Activated CD4-positive, alpha-beta memory T cell treated with anti-CD3 and anti-CD28 coated beads for 36 hours (primary cell): ENCODE data around the gene NBAS. TPM values are rescaled to one million over a fixed set of nuclear protein-coding genes. Genes with fewer than 3 reads are reported as not detected.

Source experiments
- CTCF ChIA-PET: fragments of 350-600 bp; sonication (Branson Sonifier 250); formaldehyde crosslinking; loops from one replicate; lab custom pipeline; 2021; ENCODE audit warnings: antibody characterized with exemption, inconsistent platforms; lab: Charles Lee
- POLR2A ChIA-PET: fragments of 350-600 bp; sonication (Branson Sonifier 250); formaldehyde crosslinking; loops from one replicate; lab custom pipeline; 2021; ENCODE audit warnings: antibody characterized with exemption; lab: Charles Lee
- DNase-seq: peaks from one replicate; pipeline ENCODE4 v3.0.0-alpha.2; 2020
- H3K27ac Mint-ChIP-seq: one replicate; pipeline ENCODE4 v1.8.0; 2021; ENCODE audit warnings: mixed read lengths
- H3K27me3 Mint-ChIP-seq: one replicate; pipeline ENCODE4 v1.8.0; 2021; ENCODE audit warnings: mixed read lengths
- H3K36me3 Mint-ChIP-seq: one replicate; pipeline ENCODE4 v1.8.0; 2021; ENCODE audit warnings: mixed read lengths
- H3K4me1 Mint-ChIP-seq: one replicate; pipeline ENCODE4 v1.8.0; 2021; ENCODE audit warnings: low read depth, mixed read lengths
- H3K4me3 Mint-ChIP-seq: one replicate; pipeline ENCODE4 v1.8.0; 2021; ENCODE audit warnings: mild to moderate bottlenecking, mixed read lengths
- H3K9me3 Mint-ChIP-seq: one replicate; pipeline ENCODE4 v1.8.0; 2021; ENCODE audit warnings: mixed read lengths
- intact Hi-C: fragments of 100-400 bp; cut with micrococcal nuclease; formaldehyde crosslinking; loops from one replicate; pipeline ENCODE4 v1.15.1; 2023
- total RNA-seq, 2 experiments: library from RNA; stranded (reverse); gene quantifications; one replicate each; pipeline ENCODE4 v1.2.3, GENCODE V29; 2021

NBAS gene
- total RNA-seq, 2 experiments from 2014 or later: 40.1 to 44.0 TPM

DNA sequence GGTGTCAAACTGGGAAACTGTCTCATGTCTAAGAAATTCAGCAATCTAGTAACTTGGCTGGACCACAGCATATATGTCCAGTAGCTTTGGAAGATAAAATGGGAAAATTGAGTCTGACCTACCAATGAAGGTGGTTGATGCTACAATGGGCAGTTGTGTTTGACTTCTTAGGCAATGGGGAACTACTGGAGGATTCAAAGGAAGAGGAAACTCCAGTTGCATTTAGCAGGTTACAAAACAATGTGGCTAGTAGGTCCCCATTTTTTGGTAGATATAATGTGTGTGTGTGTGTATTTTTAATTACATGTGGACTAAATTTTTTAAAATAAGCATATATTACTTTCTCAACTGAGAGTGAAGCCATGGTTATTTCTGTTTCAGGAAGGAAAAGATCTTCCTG is 427.7 kb downstream of the NBAS start:
- intact Hi-C loops: no loop called here
- no peak for DNase-seq
- Mint-ChIP-seq H3K27me3 (peaks cover 2% of the 10 kb centered on the region), H3K9me3 (peaks cover 2% of the 10 kb centered on the region), H3K36me3 (no peaks in the 10 kb centered on the region), H3K4me3 (no peak overlapping the region), H3K4me1 (no peaks in the 10 kb centered on the region), H3K27ac (no peak overlapping the region)
- POLR2A ChIA-PET: no interaction called here
- CTCF ChIA-PET: no interaction called here

DNA sequence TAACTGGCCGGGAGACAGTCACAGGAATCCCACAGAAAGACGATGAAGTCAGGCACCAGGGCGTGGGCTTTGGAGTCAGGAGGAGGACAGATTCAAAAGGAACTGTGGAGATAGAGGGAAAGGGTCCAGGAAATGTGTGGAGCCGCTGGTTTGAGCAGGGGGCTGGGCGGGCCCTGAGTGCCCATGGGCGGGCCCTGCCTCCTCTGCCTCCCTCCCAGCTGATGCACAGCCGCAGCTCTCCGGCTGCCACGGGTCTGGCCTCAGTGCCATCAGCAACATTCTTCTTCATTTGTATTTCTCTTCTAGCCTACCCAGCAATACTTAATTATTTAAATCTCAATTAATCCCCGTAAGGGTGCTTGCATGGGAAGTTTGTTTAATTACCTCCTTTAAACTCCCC is 432.3 kb downstream of the NBAS start:
- H3K27ac Mint-ChIP-seq: no peak overlapping the region
- H3K9me3 Mint-ChIP-seq: no peaks in the 10 kb centered on the region
- H3K4me3 Mint-ChIP-seq: no peak overlapping the region
- H3K4me1 Mint-ChIP-seq: no peaks in the 10 kb centered on the region
- no peak for DNase-seq
- ChIA-PET POLR2A (no interaction called here), CTCF (no interaction called here)
- H3K36me3 Mint-ChIP-seq: peaks cover 2% of the 10 kb centered on the region
- H3K27me3 Mint-ChIP-seq: no peaks in the 10 kb centered on the region
- intact Hi-C loops: no loop called here

DNA sequence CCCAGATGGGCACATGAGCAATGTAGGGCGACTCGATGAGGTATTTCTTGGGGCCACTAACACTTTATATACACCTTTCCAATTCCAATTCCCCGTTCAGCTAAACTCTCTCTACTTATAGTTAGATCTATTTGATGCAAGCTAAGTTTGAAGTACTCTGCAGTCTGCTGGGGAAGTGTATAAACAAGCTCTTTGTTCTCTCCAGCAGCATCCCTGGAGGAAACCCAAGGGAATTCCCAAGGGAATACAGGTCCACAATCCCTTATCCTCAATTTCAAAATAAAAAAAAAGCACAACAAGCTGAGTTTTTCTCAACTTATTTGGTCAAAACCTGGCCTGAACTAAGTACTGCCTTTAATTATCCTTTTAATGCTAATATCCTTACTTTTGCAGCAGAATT is 433.3 kb downstream of the NBAS start:
- H3K4me1 Mint-ChIP-seq: no peaks in the 10 kb centered on the region
- no peaks in the 10 kb centered on the region for H3K9me3 Mint-ChIP-seq
- intact Hi-C loops: no loop called here
- ChIA-PET POLR2A (no interaction called here), CTCF (interaction anchor here (0.8 kb wide), 1 partner anchor 33 kb away, joined by 3 read pairs; no protein-coding TSS in a partner anchor)
- peaks cover 2% of the 10 kb centered on the region for H3K36me3 Mint-ChIP-seq
- H3K27me3 Mint-ChIP-seq: no peaks in the 10 kb centered on the region
- H3K27ac Mint-ChIP-seq: no peak overlapping the region
- DNase-seq: no peak
- H3K4me3 Mint-ChIP-seq: no peak overlapping the region

DNA sequence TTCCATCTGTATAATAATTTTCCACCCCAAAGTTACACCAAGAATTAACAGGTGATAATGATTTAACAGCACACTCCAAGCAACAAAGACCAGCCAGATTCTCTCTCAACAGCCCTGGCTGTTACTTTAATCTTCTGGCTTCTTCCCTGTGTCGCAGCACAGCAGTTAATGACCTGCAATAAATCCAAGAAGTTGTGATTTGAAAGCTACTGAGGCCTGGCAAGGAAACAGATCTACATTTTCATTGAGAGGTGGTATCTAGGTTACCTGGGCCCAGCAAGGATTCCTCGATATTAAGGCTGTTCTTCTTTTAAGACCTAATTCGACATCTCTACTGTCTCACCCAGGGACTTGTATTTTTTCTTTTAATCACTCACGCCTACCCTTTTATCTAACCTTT is 433.8 kb downstream of the NBAS start:
- Mint-ChIP-seq H3K27me3 (no peaks in the 10 kb centered on the region), H3K9me3 (no peaks in the 10 kb centered on the region), H3K4me3 (no peak overlapping the region), H3K27ac (no peak overlapping the region), H3K4me1 (no peaks in the 10 kb centered on the region), H3K36me3 (peaks cover 2% of the 10 kb centered on the region)
- DNase-seq: no peak
- CTCF ChIA-PET: interaction anchor here (0.8 kb wide), 1 partner anchor 33 kb away, joined by 3 read pairs; no protein-coding TSS in a partner anchor
- POLR2A ChIA-PET: no interaction called here
- intact Hi-C loops: no loop called here

DNA sequence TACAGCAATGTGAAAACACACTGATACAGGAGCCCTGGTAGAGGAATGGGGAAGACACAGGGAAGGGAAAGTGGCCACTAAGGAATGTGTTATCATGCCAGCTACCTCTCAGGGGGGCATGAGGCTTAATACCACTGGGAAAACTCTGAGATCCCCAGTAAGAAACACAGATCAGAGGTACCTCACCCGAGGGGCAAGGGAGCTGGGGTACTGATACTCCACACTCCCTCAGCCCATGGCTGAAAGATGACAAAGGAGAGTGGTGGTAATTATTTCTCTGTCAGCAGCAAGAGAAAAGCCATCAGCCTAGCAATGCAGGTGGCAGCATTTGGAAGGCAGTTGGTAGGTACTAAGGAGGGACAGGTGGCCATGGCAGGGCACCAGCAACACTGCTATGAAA is 434.8 kb downstream of the NBAS start:
- Mint-ChIP-seq H3K4me3 (no peak overlapping the region), H3K4me1 (no peaks in the 10 kb centered on the region), H3K27ac (no peak overlapping the region), H3K27me3 (peaks cover 1% of the 10 kb centered on the region), H3K36me3 (peaks cover 2% of the 10 kb centered on the region), H3K9me3 (no peaks in the 10 kb centered on the region)
- intact Hi-C loops: no loop called here
- ChIA-PET CTCF (no interaction called here), POLR2A (no interaction called here)
- no peak for DNase-seq

DNA sequence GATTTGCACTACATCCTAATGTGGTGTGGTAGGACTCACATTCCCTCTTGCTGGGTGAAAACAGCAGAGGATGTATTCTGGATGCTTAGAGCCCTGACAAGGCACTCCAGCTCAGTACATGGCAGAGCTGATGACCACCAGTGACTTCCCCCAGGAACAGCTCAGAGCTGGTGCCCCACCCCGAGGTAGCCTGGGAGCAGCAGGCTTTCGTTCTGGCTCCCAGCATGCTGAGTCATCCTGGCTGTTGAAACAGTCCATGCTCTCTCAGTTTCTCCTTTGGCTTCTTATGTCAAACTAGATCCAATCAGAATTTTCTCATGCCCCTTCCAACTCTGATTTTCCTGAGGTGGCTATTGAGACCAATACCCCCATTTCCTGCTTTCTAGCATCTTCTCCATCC is 438.2 kb downstream of the NBAS start:
- Mint-ChIP-seq H3K9me3 (no peaks in the 10 kb centered on the region), H3K27ac (no peak overlapping the region), H3K4me1 (no peaks in the 10 kb centered on the region), H3K27me3 (peaks cover 1% of the 10 kb centered on the region), H3K36me3 (peaks cover 2% of the 10 kb centered on the region), H3K4me3 (no peak overlapping the region)
- no peak for DNase-seq
- intact Hi-C loops: no loop called here
- ChIA-PET CTCF (no interaction called here), POLR2A (no interaction called here)

DNA sequence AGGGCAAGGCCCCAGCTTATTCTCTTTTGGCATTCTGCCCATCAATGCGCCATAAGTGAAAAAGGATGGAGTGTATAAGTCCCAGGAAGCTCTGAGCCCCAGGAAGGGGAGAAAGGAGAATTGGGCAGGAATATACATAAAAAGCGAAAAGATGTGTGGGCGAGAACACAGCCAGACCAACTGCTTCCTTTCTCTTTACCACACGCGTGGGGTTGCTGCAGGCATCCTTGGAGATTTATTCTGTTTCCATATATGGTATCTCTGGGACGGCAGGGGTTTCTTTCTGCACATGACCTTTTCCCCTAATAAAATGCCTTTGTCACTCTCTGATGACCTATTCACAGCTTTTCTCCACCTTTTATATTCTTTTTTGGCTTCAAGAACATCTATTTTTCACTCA is 440.5 kb downstream of the NBAS start:
- intact Hi-C loops: no loop called here
- peaks cover 1% of the 10 kb centered on the region for H3K27me3 Mint-ChIP-seq
- ChIA-PET CTCF (no interaction called here), POLR2A (no interaction called here)
- no peaks in the 10 kb centered on the region for H3K9me3 Mint-ChIP-seq
- no peak overlapping the region for H3K27ac Mint-ChIP-seq
- no peaks in the 10 kb centered on the region for H3K4me1 Mint-ChIP-seq
- H3K36me3 Mint-ChIP-seq: no peaks in the 10 kb centered on the region
- DNase-seq: no peak
- H3K4me3 Mint-ChIP-seq: no peak overlapping the region

DNA sequence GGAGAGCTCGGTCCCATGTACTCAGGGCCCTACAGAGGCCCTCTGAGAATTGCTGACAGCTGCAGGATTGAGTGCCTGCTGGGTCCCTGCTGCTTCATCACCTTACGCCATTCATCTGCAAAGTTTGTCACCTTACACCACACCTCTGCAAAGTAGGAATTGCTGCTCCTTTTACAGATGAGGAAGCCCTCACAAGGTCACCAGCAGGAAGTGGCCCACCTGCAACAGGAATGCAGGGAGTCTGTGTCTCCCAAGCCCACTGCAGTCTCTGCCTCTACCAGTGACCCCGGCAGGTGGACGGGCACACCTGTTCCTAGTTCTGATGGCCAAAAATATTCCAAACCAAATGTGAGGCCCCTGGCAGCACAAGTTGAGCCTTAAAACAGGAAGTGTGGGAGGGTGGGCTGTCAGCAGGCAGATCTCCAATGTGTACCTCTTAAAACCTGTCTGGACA is 441.4 kb downstream of the NBAS start:
- no peak overlapping the region for H3K27ac Mint-ChIP-seq
- CTCF ChIA-PET: no interaction called here
- H3K4me1 Mint-ChIP-seq: no peaks in the 10 kb centered on the region
- POLR2A ChIA-PET: no interaction called here
- intact Hi-C loops: no loop called here
- H3K4me3 Mint-ChIP-seq: no peak overlapping the region
- H3K9me3 Mint-ChIP-seq: no peaks in the 10 kb centered on the region
- no peak for DNase-seq
- H3K27me3 Mint-ChIP-seq: peaks cover 1% of the 10 kb centered on the region
- no peaks in the 10 kb centered on the region for H3K36me3 Mint-ChIP-seq

DNA sequence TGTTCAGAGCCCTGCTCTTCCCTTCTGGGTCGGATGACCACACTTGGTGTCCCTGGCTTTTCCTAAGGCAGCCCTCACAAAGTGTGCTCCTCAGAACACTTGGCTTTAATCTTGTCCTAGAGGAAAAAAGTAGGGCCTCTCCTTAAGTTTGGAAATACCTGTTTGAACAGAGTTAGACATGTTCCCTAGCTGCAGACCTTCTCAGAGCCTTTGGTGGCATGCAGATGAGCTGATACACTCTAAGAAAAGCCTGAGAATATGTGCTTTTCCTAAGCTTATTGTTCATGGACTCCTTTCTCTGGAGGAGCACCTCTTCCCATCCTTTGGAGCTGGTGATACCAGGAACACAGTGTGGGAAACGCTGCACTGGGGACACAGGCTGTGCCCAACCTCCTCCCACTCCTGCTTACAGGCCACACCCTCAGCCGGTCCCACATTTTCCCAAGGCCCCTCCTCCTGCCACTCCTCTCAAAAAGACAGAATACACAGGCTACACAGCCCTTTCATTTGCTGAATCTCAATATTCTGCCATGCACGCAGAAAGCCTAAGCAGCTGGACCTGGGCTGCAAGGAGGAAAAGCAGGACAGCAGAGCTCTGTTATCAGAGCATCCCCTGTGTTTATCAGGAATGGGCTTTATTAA is 443.6 kb downstream of the NBAS start:
- CTCF ChIA-PET: no interaction called here
- intact Hi-C loops: no loop called here
- DNase-seq: no peak
- no peaks in the 10 kb centered on the region for H3K4me1 Mint-ChIP-seq
- H3K27me3 Mint-ChIP-seq: peaks cover 1% of the 10 kb centered on the region
- H3K27ac Mint-ChIP-seq: no peak overlapping the region
- POLR2A ChIA-PET: no interaction called here
- H3K9me3 Mint-ChIP-seq: peaks cover 8% of the 10 kb centered on the region
- no peak overlapping the region for H3K4me3 Mint-ChIP-seq
- peaks cover 3% of the 10 kb centered on the region for H3K36me3 Mint-ChIP-seq

Other genes with a start within 250 kb of the NBAS start
- gene DDX1, start 30.5 kb upstream of the NBAS start, total RNA-seq: 10 to 100 TPM; 79.7 to 81.1 TPM